Measurements from ENCODE around the gene GATAD2A.

DNA sequence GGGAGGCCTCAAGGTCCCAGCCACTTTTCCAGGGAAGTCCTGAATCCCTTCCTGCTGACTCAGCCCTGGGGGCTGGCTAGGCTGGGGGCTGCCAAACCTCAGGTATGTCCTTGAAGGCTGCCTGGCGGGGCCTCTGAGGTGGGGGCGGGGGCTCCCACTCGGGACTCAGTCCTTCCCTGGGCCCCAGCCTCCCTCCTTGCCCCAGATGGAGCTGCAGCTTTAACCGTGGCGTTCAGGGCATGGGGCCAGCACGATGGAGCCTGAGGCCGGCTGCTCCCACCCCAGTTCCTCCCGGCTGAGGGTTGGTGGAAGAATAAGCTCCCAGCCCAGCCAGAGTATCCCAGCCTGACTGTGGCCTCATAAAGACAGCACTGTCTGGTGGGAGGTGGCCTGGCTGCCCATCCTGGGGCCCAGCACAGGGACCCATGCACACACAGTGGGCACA lies 145.0 kb downstream of the GATAD2A start:
- TF ChIP-seq, protein P1, sequence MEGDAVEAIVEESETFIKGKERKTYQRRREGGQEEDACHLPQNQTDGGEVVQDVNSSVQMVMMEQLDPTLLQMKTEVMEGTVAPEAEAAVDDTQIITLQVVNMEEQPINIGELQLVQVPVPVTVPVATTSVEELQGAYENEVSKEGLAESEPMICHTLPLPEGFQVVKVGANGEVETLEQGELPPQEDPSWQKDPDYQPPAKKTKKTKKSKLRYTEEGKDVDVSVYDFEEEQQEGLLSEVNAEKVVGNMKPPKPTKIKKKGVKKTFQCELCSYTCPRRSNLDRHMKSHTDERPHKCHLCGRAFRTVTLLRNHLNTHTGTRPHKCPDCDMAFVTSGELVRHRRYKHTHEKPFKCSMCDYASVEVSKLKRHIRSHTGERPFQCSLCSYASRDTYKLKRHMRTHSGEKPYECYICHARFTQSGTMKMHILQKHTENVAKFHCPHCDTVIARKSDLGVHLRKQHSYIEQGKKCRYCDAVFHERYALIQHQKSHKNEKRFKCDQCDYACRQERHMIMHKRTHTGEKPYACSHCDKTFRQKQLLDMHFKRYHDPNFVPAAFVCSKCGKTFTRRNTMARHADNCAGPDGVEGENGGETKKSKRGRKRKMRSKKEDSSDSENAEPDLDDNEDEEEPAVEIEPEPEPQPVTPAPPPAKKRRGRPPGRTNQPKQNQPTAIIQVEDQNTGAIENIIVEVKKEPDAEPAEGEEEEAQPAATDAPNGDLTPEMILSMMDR (IDR thresholded peaks at IDR 0.05; ENCODE audit: insufficient read depth, low read depth, low read length) = no peak
- no peak for TF ChIP-seq EZH2 (IDR thresholded peaks at IDR 0.05; ENCODE audit: insufficient read depth, low read length)

Data from astrocyte (in vitro differentiated cells and primary cell).